GM12801 (cell line): Measurements from ENCODE around the gene DHRS7B.

ENCODE experiments used
- CTCF ChIP-seq: IDR thresholded peaks from one replicate; pipeline ENCODE4 v1.5.1; 2011; ENCODE audit warnings: control low read depth; ENCODE audit not compliant: insufficient read length; ENCODE audit errors: extremely low read depth

The DHRS7B gene

GRCh38 chr17:21089933-21090901 lies 36.5 kb upstream of the DHRS7B start:
- no peak for TF ChIP-seq CTCF

GRCh38 chr17:21090902-21091618 lies 35.7 kb upstream of the DHRS7B start:
- no peak for TF ChIP-seq CTCF

- no peak for TF ChIP-seq CTCF
Measured at GRCh38 chr17:21094298-21094704, 32.5 kb upstream of the DHRS7B start.

DNA sequence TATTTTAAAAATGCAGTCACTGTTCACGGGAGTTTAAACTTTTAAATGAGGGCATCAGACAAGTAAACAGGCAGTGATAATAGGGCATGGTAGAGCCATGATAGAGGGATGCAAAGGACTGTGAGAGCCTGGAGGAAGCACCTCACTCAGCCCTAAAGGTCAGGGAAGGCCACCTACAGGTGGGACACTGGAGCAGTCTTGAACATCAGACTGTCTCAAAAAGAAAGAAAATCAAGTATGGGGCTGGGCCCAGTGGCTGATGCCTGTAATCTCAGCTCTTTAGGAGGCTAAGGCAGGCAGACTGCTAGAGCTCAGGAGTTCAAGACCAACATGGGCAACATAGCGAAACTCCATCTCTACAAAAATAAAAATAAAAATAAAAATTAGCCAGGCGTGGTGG lies 31.0 kb upstream of the DHRS7B start:
- TF ChIP-seq CTCF = no peak

- no peak for TF ChIP-seq CTCF
Measured at GRCh38 chr17:21096874-21097273, 29.9 kb upstream of the DHRS7B start.

DNA sequence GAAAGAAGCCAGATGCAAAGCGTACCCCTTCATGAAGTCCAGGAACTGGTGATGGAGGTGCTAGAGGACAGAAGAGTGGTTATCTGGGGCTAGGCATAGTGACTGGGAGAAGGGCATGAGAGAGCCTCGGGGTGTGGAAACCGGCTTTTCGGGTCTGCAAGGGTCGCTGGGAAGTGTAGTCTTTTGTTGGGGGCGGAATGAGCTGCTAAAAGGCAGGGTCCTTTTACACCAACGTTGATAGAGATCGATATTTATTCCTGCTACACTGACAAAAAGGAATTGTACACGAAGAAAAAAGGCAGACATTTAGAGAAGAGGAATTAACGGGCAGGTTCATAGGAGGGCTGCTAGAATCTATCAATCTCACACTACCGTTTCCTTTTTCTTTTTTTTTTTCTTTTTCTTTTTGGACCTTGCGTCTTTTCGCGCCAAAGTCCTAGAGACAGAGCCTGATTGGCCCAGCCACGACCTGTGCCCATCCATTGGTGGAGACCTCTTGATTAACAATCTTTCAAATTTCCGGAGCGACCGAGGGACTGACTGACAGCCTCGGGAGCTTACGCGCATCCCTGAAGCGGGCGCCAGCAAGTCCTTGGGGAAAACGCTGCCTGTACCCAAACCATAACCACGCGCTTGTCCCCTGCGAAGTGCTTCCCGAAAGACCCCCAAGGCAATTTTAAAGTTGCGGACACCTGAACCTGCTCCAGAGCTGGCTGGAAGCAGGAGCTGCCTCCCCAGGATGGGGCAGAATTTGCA lies 27.7 kb upstream of the DHRS7B start:
- TF ChIP-seq CTCF = no peak

DNA sequence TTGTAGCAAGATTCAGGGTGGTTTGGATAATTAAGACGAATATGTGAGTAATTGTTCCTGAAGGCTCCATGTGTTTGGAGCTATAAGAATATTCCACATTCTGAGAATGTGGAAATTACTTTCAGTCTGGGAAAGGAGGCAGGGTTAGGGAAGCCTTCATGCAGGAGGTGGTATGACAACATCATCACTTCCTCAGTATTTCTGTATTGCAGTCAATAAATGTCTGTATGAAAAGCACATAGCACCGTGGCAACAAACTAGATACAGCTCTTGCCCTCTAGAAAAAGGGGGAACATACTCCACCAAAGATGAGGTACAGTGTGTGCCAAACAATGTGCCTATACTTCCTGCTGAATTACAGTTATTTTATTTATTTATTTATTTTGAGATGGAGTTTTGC lies 26.1 kb upstream of the DHRS7B start:
- TF ChIP-seq CTCF = no peak
